GM18517 (cell line): ENCODE data around the gene TRPM5.
A peak's percentile ranks its signal among the peaks of the same experiment; 100 is the strongest.

Experiments
- ATAC-seq: cut with Tn5 transposase; IDR thresholded peaks from one replicate; pipeline ENCODE4 v1.9.1; 2021; ENCODE audit warnings: mild to moderate bottlenecking, moderate library complexity; ENCODE audit not compliant: unreplicated experiment

Gene TRPM5

GRCh38 chr11:2406878-2407410 lies 37.4 kb downstream of the TRPM5 start:
- no peak for ATAC-seq

GRCh38 chr11:2406451-2406850 lies 37.9 kb downstream of the TRPM5 start:
- no peak for ATAC-seq

DNA sequence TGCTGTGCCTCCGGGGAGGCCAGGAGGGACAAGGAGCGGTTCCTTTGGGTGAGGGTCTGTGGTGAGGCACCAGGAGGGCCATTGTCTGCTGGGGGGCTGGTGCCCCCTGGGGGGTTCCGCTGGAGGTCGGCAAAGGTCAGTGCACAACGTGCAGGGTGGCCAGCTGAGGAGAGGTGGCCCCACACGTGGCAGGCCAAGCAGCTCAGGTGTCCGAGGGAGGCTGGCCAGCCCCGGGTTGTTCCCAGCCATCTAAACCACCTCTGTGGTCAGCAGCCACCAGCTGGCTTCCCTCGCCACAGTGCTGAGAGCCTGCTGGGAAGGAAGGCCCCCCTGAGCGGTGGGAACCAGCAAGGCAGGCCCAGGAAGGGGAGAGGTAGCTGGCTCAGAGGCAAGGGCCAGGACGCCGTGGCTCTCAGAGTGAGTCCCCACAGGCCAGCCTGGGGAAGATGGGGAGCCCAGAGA lies 39.5 kb downstream of the TRPM5 start:
- ATAC-seq, result no peak

DNA sequence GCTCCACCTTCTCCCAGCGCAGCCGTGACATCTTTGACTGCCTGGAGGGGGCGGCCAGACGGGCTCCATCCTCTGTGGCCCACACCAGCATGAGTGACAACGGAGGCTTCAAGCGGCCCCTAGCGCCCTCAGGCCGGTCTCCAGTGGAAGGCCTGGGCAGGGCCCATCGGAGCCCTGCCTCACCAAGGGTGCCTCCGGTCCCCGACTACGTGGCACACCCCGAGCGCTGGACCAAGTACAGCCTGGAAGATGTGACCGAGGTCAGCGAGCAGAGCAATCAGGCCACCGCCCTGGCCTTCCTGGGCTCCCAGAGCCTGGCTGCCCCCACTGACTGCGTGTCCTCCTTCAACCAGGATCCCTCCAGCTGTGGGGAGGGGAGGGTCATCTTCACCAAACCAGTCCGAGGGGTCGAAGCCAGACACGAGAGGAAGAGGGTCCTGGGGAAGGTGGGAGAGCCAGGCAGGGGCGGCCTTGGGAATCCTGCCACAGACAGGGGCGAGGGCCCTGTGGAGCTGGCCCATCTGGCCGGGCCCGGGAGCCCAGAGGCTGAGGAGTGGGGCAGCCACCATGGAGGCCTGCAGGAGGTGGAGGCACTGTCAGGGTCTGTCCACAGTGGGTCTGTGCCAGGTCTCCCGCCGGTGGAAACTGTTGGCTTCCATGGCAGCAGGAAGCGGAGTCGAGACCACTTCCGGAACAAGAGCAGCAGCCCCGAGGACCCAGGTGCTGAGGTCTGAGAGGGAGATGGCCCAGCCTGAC lies 41.2 kb downstream of the TRPM5 start:
- ATAC-seq, result no peak

- ATAC-seq, result no peak
Observed at GRCh38 chr11:2402106-2402505, 42.2 kb downstream of the TRPM5 start.

- no peak for ATAC-seq
Observed at GRCh38 chr11:2401436-2401984, 42.8 kb downstream of the TRPM5 start.

DNA sequence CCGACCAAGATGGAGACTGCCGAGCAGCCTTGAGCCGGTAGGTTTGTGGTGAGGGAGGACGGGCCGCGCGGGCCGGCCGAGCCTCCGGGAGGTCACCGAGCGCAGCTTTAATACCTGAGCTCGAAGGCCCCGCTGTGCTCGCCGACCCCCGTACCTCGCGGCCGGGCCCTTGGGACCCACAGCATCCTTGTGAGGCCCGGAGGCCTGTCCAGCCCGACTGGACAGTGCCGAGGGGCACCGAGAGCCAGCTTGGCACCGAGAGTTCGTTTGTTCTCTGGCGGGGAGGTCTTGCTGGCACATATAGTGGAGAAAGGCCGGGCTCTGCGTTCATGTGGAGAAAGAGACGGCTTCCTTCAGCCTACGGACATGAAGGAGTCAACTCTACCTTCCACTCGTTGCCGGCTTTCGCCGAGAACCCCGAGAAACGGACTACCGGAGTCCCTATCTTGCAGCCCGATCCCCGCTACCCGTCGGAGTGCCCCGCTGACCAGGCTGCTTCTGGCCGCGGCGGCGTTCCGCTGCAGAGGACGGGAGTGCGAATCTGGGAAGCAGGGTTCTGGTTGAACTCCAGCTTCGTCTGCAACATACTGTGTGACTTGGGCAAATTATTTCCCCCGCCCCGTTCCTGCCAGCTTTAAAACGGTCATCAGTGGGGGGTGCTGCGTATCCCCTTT lies 43.4 kb downstream of the TRPM5 start:
- ATAC-seq, result peak; percentile 14

DNA sequence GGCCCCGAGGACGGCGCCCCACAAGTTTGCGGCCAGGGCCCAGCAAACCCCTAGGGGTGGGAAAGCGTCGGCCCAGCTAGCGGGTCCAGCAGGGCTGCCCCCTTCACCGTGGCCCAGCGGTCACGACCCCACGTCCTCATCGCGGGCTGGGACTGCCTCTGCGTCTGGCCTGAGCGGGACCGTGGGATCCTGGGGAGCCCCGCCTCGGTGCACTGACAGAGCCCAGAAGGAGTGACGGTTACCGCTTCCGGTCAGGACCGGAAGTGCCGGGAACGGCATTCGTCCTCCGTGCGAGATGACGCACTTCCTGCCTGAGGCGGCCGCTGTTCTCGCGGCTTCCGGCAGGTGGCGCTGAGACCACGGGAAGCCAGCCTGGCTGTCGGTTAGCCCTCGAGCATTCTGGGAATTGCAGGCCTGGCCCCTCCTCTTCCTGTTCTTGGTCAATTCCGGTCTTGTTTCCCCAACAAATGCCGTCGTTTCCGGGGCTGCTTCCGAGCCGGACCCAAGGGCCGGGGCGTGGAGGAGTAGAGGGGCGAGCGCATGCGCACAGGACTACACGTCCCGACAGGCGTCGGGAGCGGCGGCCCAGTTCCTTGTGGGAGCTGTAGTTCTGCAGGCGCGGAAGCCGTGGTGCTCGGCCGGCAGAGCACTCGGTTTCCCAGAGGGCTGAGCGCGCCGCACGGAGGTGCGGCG lies 44.1 kb downstream of the TRPM5 start, which contains the start of gene TSSC4:
TSS of gene TSSC4 (plus strand) at position 682 of the 693 bp plus-strand sequence. CDS start 1,884 bp downstream, outside the sequence.
- ATAC-seq, result peak; percentile 92

DNA sequence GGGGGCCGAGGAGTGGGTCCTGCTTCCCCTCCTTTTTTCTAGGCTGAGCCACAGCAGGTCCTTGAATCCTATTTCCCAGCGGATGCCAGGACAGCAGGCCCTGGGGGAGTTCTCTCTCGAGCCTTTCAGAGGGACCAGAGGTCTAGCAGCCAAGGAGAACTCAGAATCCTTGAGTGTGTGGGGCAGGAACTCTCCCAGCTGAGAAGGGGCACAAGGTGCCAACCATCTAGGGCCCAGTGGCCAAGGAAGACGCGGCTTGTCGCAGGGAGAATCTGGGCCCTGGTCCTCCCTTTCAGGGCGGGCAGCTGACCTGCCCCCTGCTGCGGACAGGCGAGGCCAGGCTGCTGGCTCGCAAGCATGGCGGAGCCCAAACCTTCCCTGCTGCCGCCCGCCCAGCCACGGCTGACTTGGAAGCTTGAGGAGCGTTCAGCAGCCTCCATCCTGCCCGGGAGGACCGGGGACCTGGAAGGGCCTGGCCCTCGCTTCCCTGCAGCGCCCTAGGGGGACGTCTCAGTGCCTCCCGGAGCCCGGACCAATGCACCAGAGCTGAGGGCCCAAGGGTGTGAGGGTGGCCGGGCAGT lies 44.7 kb downstream of the TRPM5 start:
- peak; percentile 17 for ATAC-seq

DNA sequence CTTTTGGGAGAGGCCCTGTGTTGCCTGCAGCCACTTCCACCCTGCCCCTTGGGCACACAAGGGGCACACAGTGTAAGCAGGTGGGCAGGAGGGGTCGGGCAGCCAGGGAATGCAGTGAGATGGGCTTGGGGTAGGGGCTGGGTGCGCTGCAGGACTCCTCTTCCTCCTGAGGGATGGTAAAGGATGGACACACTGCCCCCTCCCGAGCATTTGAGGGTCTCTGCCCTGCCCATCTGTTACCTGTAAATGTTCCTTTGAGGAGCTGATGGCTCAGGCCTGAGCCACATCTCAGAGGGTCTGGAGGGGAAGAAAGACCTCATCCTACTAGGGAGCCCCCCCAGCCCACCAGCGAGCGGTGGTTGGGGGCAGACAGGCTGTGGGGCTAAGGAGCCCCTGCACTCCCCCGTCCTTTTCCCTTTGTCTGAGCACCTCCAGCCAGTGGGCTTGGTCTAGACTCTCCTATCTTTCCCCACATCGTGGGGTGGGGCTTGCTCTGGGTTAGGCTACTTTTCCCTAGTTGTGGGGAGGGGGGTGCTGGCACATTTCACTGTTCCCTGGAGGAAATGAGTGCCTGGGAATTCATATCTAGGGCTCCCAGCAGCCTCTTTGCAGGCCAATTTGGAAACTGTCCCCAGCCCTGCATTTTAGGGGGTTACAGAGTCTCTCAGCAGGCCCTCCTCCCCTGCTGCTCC lies 45.5 kb downstream of the TRPM5 start:
- ATAC-seq, result no peak

DNA sequence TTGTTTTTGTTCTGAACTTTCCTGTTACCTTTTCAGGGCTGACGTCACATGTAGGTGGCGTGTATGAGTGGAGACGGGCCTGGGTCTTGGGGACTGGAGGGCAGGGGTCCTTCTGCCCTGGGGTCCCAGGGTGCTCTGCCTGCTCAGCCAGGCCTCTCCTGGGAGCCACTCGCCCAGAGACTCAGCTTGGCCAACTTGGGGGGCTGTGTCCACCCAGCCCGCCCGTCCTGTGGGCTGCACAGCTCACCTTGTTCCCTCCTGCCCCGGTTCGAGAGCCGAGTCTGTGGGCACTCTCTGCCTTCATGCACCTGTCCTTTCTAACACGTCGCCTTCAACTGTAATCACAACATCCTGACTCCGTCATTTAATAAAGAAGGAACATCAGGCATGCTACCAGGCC lies 47.3 kb downstream of the TRPM5 start:
- no peak for ATAC-seq

GRCh38 chr11:2396471-2396870 lies 47.8 kb downstream of the TRPM5 start:
- ATAC-seq, result no peak

DNA sequence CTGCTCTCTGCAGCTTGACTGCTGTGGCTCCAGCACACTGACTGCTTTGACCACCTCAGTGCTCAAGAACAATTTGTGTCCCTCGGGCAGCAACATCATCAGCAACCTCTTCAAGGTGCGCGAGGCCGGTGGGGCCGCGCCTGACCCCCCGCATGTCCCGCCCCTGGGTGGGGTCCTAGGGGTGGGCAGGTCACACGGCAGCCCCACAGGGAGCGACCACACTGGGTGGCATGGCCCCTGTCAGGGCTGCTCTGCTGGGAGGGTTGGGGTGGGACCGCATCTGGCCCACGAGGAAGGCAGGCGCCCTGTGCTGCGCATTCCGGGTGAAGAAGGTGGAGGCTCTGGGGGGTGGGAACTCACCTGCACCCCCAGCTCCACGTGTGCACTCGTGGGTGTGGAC lies 48.5 kb downstream of the TRPM5 start:
- no peak for ATAC-seq

DNA sequence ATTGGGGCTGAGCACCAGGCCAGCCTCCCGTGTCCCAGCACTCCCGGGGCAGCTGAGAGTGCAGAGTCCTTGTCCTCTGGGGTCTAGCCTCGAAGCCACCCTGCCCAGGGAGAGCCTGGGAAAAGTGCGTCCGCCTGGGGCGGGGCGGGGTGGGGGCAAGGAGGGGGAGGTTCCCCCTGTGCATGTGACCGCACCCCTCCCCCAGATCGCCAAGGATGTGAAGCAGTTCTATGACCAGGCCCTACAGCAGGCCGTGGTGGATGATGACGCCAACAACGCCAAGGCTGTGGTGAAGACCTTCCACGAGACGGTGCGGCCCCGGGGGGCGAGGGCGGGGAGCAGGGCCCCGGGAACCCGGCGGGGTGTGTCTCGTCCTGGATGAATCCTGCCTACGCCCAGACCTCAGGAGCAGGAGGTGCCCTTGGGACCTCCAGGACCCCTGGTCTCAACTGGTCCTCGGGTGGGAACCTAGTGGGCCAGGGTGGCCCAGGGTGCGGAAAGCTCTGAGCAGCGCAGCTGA lies 49.0 kb downstream of the TRPM5 start:
- ATAC-seq, result no peak

GRCh38 chr11:2394818-2395105 lies 49.6 kb downstream of the TRPM5 start:
- ATAC-seq, result no peak
